Measurements from ENCODE around the gene FLOT1. TPM values are rescaled to one million over a fixed set of nuclear protein-coding genes. Genes with fewer than 3 reads are reported as not detected.

The FLOT1 gene
- total and polyA plus RNA-seq, 2 of the 13 experiments (the other 11 are each of a cell fraction or from before 2014, with no cell fraction given), result 82.3 to 130 TPM

- TF ChIP-seq HOXA3 (CRISPR knock-in tag; IDR thresholded peaks at IDR 0.05) (peak; percentile 62), NR2F2 (IDR thresholded peaks at IDR 0.05; ENCODE audit: borderline replicate concordance, low read depth) (peak; percentile 66; the same call in 1 of the 2 replicates), SP5 (CRISPR knock-in tag; IDR thresholded peaks at IDR 0.05; ENCODE audit: borderline replicate concordance, low read depth) (0 out of 2 replicates have a peak, but pooled peaks have one; percentile 40), HOXA5 (CRISPR knock-in tag; IDR thresholded peaks at IDR 0.05) (peak; percentile 54; the same call in 1 of the 2 replicates), ZNF614 (CRISPR knock-in tag; IDR thresholded peaks at IDR 0.05; ENCODE audit: borderline replicate concordance) (peak; percentile 60; the same call in 1 of the 2 replicates), NCOR1 (IDR thresholded peaks at IDR 0.05; ENCODE audit: borderline replicate concordance, low read length) (peak; percentile 64; the same call in 1 of the 2 replicates), RCOR2 (CRISPR knock-in tag; IDR thresholded peaks at IDR 0.05) (peak; percentile 91), BORCS8-MEF2B (CRISPR knock-in tag; IDR thresholded peaks at IDR 0.05) (no peak), ZNF251 (CRISPR knock-in tag; IDR thresholded peaks at IDR 0.05) (no peak), ZNF468 (CRISPR knock-in tag; IDR thresholded peaks at IDR 0.05) (no peak), HIC2 (CRISPR knock-in tag; IDR thresholded peaks at IDR 0.05; ENCODE audit: low read depth) (peak; percentile 82; the same call in 1 of the 2 replicates), ZNF547 (CRISPR knock-in tag; IDR thresholded peaks at IDR 0.05) (0 out of 2 replicates have a peak, but pooled peaks have one; percentile 27), BCL6 (CRISPR knock-in tag; IDR thresholded peaks at IDR 0.05) (peak; percentile 56; the same call in 1 of the 2 replicates), ONECUT2 (CRISPR knock-in tag; IDR thresholded peaks at IDR 0.05) (0 out of 2 replicates have a peak, but pooled peaks have one; percentile 21), EP300 (IDR thresholded peaks at IDR 0.05; ENCODE audit: low read depth in 2 of 2, low read length in 2 of 2) (peak; percentile 43 to 70; a peak in 2 of 4 replicates), EP300 (CRISPR knock-in tag; IDR thresholded peaks at IDR 0.05; ENCODE audit: borderline replicate concordance) (peak; percentile 37; the same call in 1 of the 2 replicates), ZHX2 (IDR thresholded peaks at IDR 0.05; ENCODE audit: low read depth) (no peak), ZHX2 (CRISPR knock-in tag; IDR thresholded peaks at IDR 0.05; ENCODE audit: borderline replicate concordance) (0 out of 2 replicates have a peak, but pooled peaks have one; percentile 42), ZNF260 (CRISPR knock-in tag; IDR thresholded peaks at IDR 0.05; ENCODE audit: borderline replicate concordance, low read depth) (no peak), ZNF256 (CRISPR knock-in tag; conservative IDR thresholded peaks at IDR 0.05) (peak; percentile 67; the same call in 1 of the 2 replicates), CEBPB (IDR thresholded peaks at IDR 0.05; ENCODE audit: borderline replicate concordance, low read depth, low read length) (peak; percentile 95), NFIC (IDR thresholded peaks at IDR 0.05; ENCODE audit: low read length) (0 out of 2 replicates have a peak, but pooled peaks have one; percentile 52), ZKSCAN5 (CRISPR knock-in tag; IDR thresholded peaks at IDR 0.05) (no peak), ZNF556 (CRISPR knock-in tag; IDR thresholded peaks at IDR 0.05; ENCODE audit: borderline replicate concordance) (no peak)
Measured at GRCh38 chr6:30787954-30788353, 45.5 kb upstream of the FLOT1 start (continued).
